Fibroblast of skin of right quadriceps (primary cell): ENCODE results near the gene DGCR2.
A peak's percentile ranks its signal among the peaks of the same experiment; 100 is the strongest.
"Not testable (repeated sequence)": the region's sequence is repeated elsewhere in the genome, so short reads cannot be mapped to it uniquely, and the experiment has no call there.

ENCODE experiments used
- DNase-seq: peaks from one replicate; pipeline ENCODE4 v3.0.0-alpha.2; 2013

DGCR2 gene

GRCh38 chr22:19072853-19073252 is 49.4 kb downstream of the DGCR2 start:
- DNase-seq, result not testable (repeated sequence)

- no peak for DNase-seq
Observed at GRCh38 chr22:19070397-19071169, 51.6 kb downstream of the DGCR2 start.

GRCh38 chr22:19069451-19069850 is 52.8 kb downstream of the DGCR2 start:
- DNase-seq, result no peak

- DNase-seq, result no peak
Observed at GRCh38 chr22:19068784-19069271, 53.4 kb downstream of the DGCR2 start.

GRCh38 chr22:19067696-19068348 is 54.4 kb downstream of the DGCR2 start:
- no peak for DNase-seq

GRCh38 chr22:19066531-19067271 is 55.5 kb downstream of the DGCR2 start:
- DNase-seq, result peak; percentile 61

- DNase-seq, result no peak
Observed at GRCh38 chr22:19065929-19066328, 56.3 kb downstream of the DGCR2 start.

- no peak for DNase-seq
Observed at GRCh38 chr22:19065298-19065859, 56.8 kb downstream of the DGCR2 start.

GRCh38 chr22:19064354-19065054 is 57.7 kb downstream of the DGCR2 start:
- no peak for DNase-seq

- no peak for DNase-seq
Observed at GRCh38 chr22:19063581-19064353, 58.4 kb downstream of the DGCR2 start.

GRCh38 chr22:19062943-19063308 is 59.3 kb downstream of the DGCR2 start:
- no peak for DNase-seq

GRCh38 chr22:19062139-19062942 is 59.9 kb downstream of the DGCR2 start:
- DNase-seq, result no peak

- DNase-seq, result no peak
Observed at GRCh38 chr22:19061471-19062138, 60.6 kb downstream of the DGCR2 start.

- no peak for DNase-seq
Observed at GRCh38 chr22:19060356-19061009, 61.7 kb downstream of the DGCR2 start.

- DNase-seq, result no peak
Observed at GRCh38 chr22:19059481-19060278, 62.5 kb downstream of the DGCR2 start.

- no peak for DNase-seq
Observed at GRCh38 chr22:19058713-19059451, 63.3 kb downstream of the DGCR2 start.

- DNase-seq, result no peak
Observed at GRCh38 chr22:19057999-19058491, 64.2 kb downstream of the DGCR2 start.

GRCh38 chr22:19057539-19057938 is 64.7 kb downstream of the DGCR2 start:
- no peak for DNase-seq
